ENCODE measurements around the gene FASTK. TPM values are rescaled to one million over a fixed set of nuclear protein-coding genes. Genes with fewer than 3 reads are reported as not detected.

FASTK gene
- total RNA-seq, 1 experiment from 2014 or later = 95.0 TPM

GRCh38 chr7:151061213-151062110 is 19.1 kb downstream of the FASTK start:
- CTCF ChIA-PET = interaction anchor here (0.5 to 0.9 kb wide), 4 partner anchors 12 to 158 kb away, joined by 3 to 5 read pairs (median 4); no protein-coding TSS in a partner anchor
- H3K36me3 ChIP-seq (ENCODE audit: control insufficient read depth, insufficient read depth, low read length) = peaks cover 13% of the 10 kb centered on the region
- peaks cover 41% of the 10 kb centered on the region for H3K4me1 ChIP-seq (ENCODE audit: control insufficient read depth, insufficient read depth, low read length)
- in situ Hi-C loops (cut with HindIII; ENCODE audit: low pct_unique_long_range_greater_than_20kb, low sequenced_read_pairs) = no loop called here
- no peak for TF ChIP-seq TCF7L2 (IDR thresholded peaks at IDR 0.05; ENCODE audit: low read depth, low read length)
- TF ChIP-seq POLR2AphosphoS5 (IDR thresholded peaks at IDR 0.05; ENCODE audit: low read depth, low read length) = 0 out of 2 replicates have a peak, but pooled peaks have one; percentile 25
- TF ChIP-seq SIN3A (IDR thresholded peaks at IDR 0.05; ENCODE audit: borderline replicate concordance, insufficient read depth, low read depth, low read length) = peak; percentile 16; the same call in 1 of the 2 replicates
- peak overlapping the region; percentile 94 for H3K27ac ChIP-seq (ENCODE audit: low read length)
- intact Hi-C loops (cut with micrococcal nuclease; ENCODE audit: unreplicated experiment) = no loop called here
- no peaks in the 10 kb centered on the region for H3K27me3 ChIP-seq (ENCODE audit: control insufficient read depth, insufficient read depth, low read length)
- BruUV-seq (replicated peaks) = no TSS peak
- no peak for ATAC-seq
- no peak for DNase-seq (ENCODE audit: low read depth, low spot score)
- no peaks in the 10 kb centered on the region for H3K9me3 ChIP-seq (ENCODE audit: control insufficient read depth, insufficient read depth, low read depth, low read length)
- POLR2A ChIA-PET = interaction anchor here (0.6 to 0.7 kb wide), 3 partner anchors 15 to 24 kb away, joined by 4 to 8 read pairs (median 6); partner anchors contain the start of gene TMUB1
- H3K4me3 ChIP-seq (ENCODE audit: low read depth in 2 of 2, low read length in 2 of 2) = peak overlapping the region; percentile 83 to 94

DNA sequence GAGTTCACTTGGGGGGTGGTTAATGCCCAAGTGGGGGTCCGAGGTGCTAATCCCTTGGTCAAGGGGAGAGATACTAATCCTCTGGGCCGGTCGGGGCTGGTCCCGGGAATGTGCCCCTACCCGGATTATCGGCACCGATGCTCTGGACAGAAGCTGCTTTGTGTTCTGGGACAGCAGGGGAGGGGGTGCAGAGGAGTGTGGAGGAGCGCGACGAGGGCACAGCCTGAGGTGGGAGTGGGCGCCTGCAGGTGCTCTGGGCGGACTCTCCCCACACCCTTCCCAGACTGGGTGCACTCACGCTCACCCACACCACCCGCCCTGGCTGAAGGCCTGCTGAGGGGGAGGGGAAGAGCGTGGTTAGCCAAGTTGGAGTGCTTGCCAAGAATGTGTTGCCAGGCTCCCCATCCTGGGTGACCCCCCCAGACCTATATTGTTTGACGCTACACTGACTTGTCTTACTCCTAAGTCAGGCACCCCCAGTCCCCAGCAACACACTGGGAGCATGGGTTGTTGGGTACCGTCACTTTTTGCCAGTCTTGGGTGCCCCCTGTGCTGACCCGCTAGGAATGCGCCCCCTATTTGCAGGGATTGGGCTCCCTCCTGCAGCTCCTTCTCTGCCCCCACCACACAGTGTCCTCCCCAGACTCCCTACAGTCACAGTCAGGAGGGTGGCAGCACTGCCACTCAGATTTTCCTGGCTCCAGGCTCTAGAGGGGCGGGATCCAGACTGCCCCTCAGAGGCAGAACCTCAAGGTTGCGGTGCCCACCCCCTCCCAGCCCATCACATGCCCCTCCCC is 20.0 kb downstream of the FASTK start:
- DNase-seq (ENCODE audit: low read depth, low spot score) (no peak), ATAC-seq (peak; percentile 42)
- in situ Hi-C loops (cut with HindIII; ENCODE audit: low pct_unique_long_range_greater_than_20kb, low sequenced_read_pairs) (no loop called here), intact Hi-C loops (cut with micrococcal nuclease; ENCODE audit: unreplicated experiment) (no loop called here)
- ChIA-PET POLR2A (interaction anchor here (0.6 to 0.7 kb wide), 5 partner anchors 16 to 31 kb away, joined by 3 to 8 read pairs (median 4); partner anchors contain the start of gene TMUB1), CTCF (interaction anchor here (0.7 to 0.9 kb wide), 4 partner anchors 22 to 157 kb away, joined by 3 to 5 read pairs (median 4); no protein-coding TSS in a partner anchor)
- peaks cover 7% of the 10 kb centered on the region for H3K36me3 ChIP-seq (ENCODE audit: control insufficient read depth, insufficient read depth, low read length)
- peak overlapping the region; percentile 83 to 94 for H3K4me3 ChIP-seq (ENCODE audit: low read depth in 2 of 2, low read length in 2 of 2)
- BruUV-seq (replicated peaks) = TSS peak; percentile 63
- TF ChIP-seq TCF7L2 (IDR thresholded peaks at IDR 0.05; ENCODE audit: low read depth, low read length) = peak; percentile 30; the same call in 1 of the 2 replicates
- TF ChIP-seq, protein P1, sequence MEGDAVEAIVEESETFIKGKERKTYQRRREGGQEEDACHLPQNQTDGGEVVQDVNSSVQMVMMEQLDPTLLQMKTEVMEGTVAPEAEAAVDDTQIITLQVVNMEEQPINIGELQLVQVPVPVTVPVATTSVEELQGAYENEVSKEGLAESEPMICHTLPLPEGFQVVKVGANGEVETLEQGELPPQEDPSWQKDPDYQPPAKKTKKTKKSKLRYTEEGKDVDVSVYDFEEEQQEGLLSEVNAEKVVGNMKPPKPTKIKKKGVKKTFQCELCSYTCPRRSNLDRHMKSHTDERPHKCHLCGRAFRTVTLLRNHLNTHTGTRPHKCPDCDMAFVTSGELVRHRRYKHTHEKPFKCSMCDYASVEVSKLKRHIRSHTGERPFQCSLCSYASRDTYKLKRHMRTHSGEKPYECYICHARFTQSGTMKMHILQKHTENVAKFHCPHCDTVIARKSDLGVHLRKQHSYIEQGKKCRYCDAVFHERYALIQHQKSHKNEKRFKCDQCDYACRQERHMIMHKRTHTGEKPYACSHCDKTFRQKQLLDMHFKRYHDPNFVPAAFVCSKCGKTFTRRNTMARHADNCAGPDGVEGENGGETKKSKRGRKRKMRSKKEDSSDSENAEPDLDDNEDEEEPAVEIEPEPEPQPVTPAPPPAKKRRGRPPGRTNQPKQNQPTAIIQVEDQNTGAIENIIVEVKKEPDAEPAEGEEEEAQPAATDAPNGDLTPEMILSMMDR (IDR thresholded peaks at IDR 0.05) = no peak; the same call in 1 of the 2 replicates
- peak; percentile 40; the same call in 1 of the 2 replicates for TF ChIP-seq SIN3A (IDR thresholded peaks at IDR 0.05; ENCODE audit: borderline replicate concordance, insufficient read depth, low read depth, low read length)
- peak; percentile 34 for TF ChIP-seq POLR2AphosphoS5 (IDR thresholded peaks at IDR 0.05; ENCODE audit: low read depth, low read length)
- TF ChIP-seq, protein P2, sequence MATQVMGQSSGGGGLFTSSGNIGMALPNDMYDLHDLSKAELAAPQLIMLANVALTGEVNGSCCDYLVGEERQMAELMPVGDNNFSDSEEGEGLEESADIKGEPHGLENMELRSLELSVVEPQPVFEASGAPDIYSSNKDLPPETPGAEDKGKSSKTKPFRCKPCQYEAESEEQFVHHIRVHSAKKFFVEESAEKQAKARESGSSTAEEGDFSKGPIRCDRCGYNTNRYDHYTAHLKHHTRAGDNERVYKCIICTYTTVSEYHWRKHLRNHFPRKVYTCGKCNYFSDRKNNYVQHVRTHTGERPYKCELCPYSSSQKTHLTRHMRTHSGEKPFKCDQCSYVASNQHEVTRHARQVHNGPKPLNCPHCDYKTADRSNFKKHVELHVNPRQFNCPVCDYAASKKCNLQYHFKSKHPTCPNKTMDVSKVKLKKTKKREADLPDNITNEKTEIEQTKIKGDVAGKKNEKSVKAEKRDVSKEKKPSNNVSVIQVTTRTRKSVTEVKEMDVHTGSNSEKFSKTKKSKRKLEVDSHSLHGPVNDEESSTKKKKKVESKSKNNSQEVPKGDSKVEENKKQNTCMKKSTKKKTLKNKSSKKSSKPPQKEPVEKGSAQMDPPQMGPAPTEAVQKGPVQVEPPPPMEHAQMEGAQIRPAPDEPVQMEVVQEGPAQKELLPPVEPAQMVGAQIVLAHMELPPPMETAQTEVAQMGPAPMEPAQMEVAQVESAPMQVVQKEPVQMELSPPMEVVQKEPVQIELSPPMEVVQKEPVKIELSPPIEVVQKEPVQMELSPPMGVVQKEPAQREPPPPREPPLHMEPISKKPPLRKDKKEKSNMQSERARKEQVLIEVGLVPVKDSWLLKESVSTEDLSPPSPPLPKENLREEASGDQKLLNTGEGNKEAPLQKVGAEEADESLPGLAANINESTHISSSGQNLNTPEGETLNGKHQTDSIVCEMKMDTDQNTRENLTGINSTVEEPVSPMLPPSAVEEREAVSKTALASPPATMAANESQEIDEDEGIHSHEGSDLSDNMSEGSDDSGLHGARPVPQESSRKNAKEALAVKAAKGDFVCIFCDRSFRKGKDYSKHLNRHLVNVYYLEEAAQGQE (IDR thresholded peaks at IDR 0.05; ENCODE audit: insufficient read depth in 1 of 2, low read depth in 2 of 2, low read length in 1 of 2) = no peak
- no peaks in the 10 kb centered on the region for H3K9me3 ChIP-seq (ENCODE audit: control insufficient read depth, insufficient read depth, low read depth, low read length)
- H3K27me3 ChIP-seq (ENCODE audit: control insufficient read depth, insufficient read depth, low read length) = no peaks in the 10 kb centered on the region
- peak overlapping the region; percentile 94 for H3K27ac ChIP-seq (ENCODE audit: low read length)
- H3K4me1 ChIP-seq (ENCODE audit: control insufficient read depth, insufficient read depth, low read length) = peaks cover 41% of the 10 kb centered on the region
